GM19452 (cell line): Measurements from ENCODE around the gene PRSS53.
A peak's percentile ranks its signal among the peaks of the same experiment; 100 is the strongest.

Experiments
- ATAC-seq: cut with Tn5 transposase; IDR thresholded peaks from one replicate; pipeline ENCODE4 v1.9.1; 2021; ENCODE audit not compliant: unreplicated experiment

PRSS53 gene

GRCh38 chr16:31080035-31080629, 8.6 kb downstream of the PRSS53 start:
- no peak for ATAC-seq

- ATAC-seq = no peak
Observed at GRCh38 chr16:31079342-31079944, 9.3 kb downstream of the PRSS53 start.

GRCh38 chr16:31078597-31079341, 10.0 kb downstream of the PRSS53 start:
- ATAC-seq = no peak

GRCh38 chr16:31077592-31078396, 10.9 kb downstream of the PRSS53 start:
- no peak for ATAC-seq

GRCh38 chr16:31077024-31077423, 11.7 kb downstream of the PRSS53 start:
- ATAC-seq = no peak

GRCh38 chr16:31076319-31076718, 12.4 kb downstream of the PRSS53 start:
- no peak for ATAC-seq

GRCh38 chr16:31074814-31075183, 13.9 kb downstream of the PRSS53 start:
- no peak for ATAC-seq

- peak; percentile 71 for ATAC-seq
Observed at GRCh38 chr16:31073970-31074813, 14.6 kb downstream of the PRSS53 start, which contains the start of the genes ZNF646 and ZNF668. TSS of gene ZNF646 (plus strand) at chr16:31074422. CDS start at chr16:31076325, 1,903 bp downstream. TSS of gene ZNF668 (minus strand) at chr16:31074240. CDS start at chr16:31064459, 9,781 bp downstream.

- ATAC-seq = peak; percentile 53
Observed at GRCh38 chr16:31073142-31073969, 15.4 kb downstream of the PRSS53 start.

- ATAC-seq = no peak
Observed at GRCh38 chr16:31072540-31073141, 16.1 kb downstream of the PRSS53 start.

GRCh38 chr16:31071861-31072260, 16.9 kb downstream of the PRSS53 start:
- ATAC-seq = no peak

GRCh38 chr16:31067342-31067741, 21.4 kb downstream of the PRSS53 start:
- no peak for ATAC-seq

GRCh38 chr16:31064882-31065461, 23.8 kb downstream of the PRSS53 start:
- no peak for ATAC-seq

GRCh38 chr16:31063843-31064611, 24.7 kb downstream of the PRSS53 start:
- no peak for ATAC-seq

- no peak for ATAC-seq
Observed at GRCh38 chr16:31063495-31063842, 25.3 kb downstream of the PRSS53 start.

- no peak for ATAC-seq
Observed at GRCh38 chr16:31061813-31062440, 26.8 kb downstream of the PRSS53 start.

GRCh38 chr16:31061126-31061812, 27.5 kb downstream of the PRSS53 start:
- ATAC-seq = no peak
